Fibroblast of pulmonary artery (primary cell): ENCODE measurements around the gene SLFN13.
"Not testable (repeated sequence)": the region's sequence is repeated elsewhere in the genome, so short reads cannot be mapped to it uniquely, and the experiment has no call there.

Experiments used
- DNase-seq: peaks from one replicate; pipeline ENCODE4 v3.0.0-alpha.2; 2010; ENCODE audit warnings: low read depth
- H3K4me3 ChIP-seq: replicated peaks from 2 replicates; pipeline ENCODE4 v1.5.1; 2011; ENCODE audit warnings: low read depth, mild to moderate bottlenecking, control low read depth, low read length, moderate library complexity
- CTCF ChIP-seq: IDR thresholded peaks from 2 replicates; pipeline ENCODE4 v1.5.1; 2011; ENCODE audit warnings: mild to moderate bottlenecking, control low read depth, low read length, inconsistent platforms; ENCODE audit errors: missing control alignments

The SLFN13 gene

DNA sequence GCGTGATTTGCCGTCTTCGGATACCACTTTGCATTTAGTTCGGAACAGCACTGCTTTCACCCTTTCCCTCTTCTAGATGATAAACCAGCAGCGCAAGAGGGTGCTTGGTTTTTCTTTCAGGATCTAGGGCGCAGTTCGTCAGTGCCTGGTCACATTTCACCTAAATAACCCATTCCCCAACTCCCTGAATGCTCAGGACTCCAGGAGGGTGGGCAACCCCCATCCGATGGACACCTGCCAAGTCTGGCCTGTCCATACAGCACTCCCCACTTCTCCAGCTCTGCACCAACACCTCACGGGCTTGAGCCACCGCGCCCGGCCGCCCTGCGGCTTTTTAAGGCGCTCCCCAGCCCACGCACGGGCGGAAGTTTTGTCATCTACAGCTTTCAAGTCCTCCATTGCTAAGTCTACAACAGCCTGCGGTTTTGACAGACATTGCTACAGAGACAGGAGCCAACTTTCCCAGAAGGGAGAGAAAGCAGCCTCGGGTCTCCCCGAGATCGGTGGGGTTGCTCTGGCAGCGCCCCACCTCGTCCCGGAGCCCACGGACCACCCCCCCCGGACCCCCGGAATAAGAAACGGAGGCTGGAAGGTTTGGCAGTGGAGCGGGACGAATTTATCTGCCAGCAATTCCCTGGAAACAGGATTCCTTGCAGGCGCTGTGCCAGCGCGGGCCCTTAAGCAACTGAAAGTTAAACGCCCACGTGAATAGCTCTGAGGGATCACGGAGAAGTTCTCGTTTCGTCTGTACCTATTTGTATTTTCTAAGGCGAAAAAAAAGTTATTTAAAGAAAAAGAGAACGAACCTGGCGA lies 38.6 kb upstream of the SLFN13 start:
- peak; percentile 83 for DNase-seq
- TF ChIP-seq CTCF, result no peak

DNA sequence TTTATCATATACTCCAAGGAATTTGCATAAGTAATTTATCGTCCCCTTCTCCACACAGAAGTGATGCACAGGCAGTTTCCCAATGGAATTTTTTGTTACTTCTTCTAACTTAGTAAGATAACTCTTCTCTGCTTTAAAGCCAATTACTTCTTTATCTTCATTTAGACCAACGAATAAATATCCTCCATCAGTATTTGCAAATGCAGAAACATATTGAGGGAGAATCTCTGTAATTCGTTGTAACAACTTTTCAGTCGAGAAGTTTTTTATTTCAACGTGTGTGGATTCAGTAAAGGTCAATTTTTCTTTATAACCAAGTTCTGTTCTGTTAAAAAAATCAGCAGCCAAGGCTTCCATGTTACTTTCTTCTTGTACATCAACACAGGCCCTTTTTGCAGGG lies 30.7 kb upstream of the SLFN13 start:
- TF ChIP-seq CTCF, result no peak
- H3K4me3 ChIP-seq, result no peak overlapping the region
- no peak for DNase-seq

More for the DNA sequence above, 38.6 kb upstream of the SLFN13 start:
- peak overlapping the region; percentile 58 for H3K4me3 ChIP-seq

DNA sequence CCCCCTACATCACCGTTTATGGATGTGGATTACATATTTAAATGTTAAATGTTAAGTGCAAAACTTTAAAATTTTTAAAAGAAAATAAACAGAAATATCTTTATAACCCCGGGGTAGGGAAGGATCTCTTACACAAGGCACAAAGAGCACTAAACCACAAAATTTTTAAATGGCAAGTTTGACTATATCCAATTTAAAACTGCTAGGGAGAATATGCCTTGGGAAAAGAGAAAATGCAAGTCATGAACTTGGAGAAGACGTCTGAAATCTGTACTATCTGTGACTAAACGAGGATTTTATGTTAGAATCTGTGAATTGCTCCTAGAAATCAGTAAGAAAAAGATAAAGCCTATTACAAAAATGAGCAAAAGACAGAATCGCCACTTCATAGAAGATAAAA lies 28.7 kb upstream of the SLFN13 start:
- no peak overlapping the region for H3K4me3 ChIP-seq
- no peak for TF ChIP-seq CTCF
- DNase-seq, result no peak

- no peak for TF ChIP-seq CTCF
- DNase-seq, result no peak
- H3K4me3 ChIP-seq, result no peak overlapping the region
Observed at GRCh38 chr17:35476283-35476820, 27.8 kb upstream of the SLFN13 start.

DNA sequence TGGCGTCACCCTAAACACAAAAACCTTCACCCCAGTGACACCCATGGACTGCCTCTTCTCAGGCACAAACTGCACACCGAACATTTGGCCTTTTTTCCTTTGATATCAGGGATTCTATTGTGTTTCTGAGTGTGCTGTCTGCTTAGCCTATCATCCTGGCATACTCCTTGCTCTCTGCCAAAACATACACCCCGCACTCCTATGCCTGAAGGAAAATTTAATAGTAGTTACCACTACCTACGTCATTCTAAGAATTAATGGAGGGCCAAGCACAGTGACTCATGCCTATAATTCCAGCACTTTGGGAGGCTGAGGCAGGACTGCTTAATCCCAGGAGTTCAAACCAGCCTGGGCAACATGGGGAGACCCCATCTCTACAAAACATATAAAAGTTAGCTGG lies 19.9 kb upstream of the SLFN13 start:
- no peak for TF ChIP-seq CTCF
- DNase-seq, result no peak

DNA sequence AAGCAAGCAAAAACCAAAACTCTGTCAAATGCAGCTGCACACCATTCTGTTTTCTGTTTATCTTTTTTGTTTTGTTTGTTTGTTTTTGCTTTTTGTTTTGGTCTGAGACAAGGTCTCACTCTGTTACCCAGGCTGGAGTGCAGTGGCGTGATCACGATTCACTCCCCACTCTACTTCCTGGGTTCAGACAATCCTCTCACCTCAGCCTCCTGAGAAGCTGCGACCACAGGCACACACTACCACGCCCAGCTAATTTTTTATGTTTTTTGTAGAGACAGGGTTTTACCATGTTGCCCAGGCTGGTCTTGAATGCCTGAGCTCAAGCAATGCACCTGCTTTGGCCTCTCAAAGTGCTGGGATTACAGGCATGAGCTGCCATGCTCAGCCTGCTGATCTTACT lies 19.3 kb upstream of the SLFN13 start:
- no peak for DNase-seq
- no peak for TF ChIP-seq CTCF
- no peak overlapping the region for H3K4me3 ChIP-seq

More for the DNA sequence above, 19.9 kb upstream of the SLFN13 start:
- H3K4me3 ChIP-seq, result no peak overlapping the region

DNA sequence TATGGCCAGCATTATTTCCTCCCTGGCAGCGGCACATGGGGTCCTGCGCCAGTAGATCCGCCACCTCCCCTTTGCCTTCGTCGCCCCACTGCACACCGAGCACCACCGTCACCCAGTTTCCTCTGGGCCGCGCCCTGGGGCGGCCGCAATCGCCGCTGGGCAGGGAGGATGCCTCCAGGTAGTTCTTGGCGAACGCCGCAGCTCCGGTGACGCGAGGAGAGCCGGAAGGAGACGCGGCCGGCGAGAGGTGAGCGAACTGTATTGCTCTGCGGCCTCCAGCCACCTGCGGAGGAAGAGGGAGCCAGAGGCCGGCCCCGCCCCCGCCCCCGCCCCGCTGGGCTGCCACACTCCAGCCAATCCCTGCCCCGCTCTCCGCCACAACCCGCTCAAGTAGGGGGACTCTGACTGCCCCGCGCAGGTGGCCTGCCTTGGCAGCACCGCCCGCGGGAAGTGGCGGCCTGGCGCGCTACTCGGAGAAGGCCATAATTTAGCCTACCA lies 11.8 kb upstream of the SLFN13 start:
- TF ChIP-seq CTCF, result no peak
- no peak overlapping the region for H3K4me3 ChIP-seq
- DNase-seq, result no peak

- not testable (repeated sequence) for H3K4me3 ChIP-seq, DNase-seq
Observed at GRCh38 chr17:35454035-35454434, 5.5 kb upstream of the SLFN13 start.
